H1 (cell line): ENCODE data around the gene WDR7. TPM values are rescaled to one million over a fixed set of nuclear protein-coding genes. Genes with fewer than 3 reads are reported as not detected.

ENCODE experiments used
- CTCF ChIP-seq, 3 experiments: IDR thresholded peaks; 1 replicate in 2 of 3; 2 replicates in 1 of 3; pipeline versions ENCODE4 v1.5.1 to v1.6.1; 2011; ENCODE audit warnings: low read length in 3 of 3, mild to moderate bottlenecking in 3 of 3, inconsistent platforms in 2 of 3, low read depth in 1 of 3, moderate library complexity in 1 of 3; ENCODE audit not compliant: insufficient read depth in 1 of 3; ENCODE audit errors: control extremely low read depth in 1 of 3
- EGR1 ChIP-seq: IDR thresholded peaks from 2 replicates; pipeline ENCODE4 v1.6.1; 2011; ENCODE audit warnings: low read depth, low read length, borderline replicate concordance
- EZH2 ChIP-seq: fragments of 200-600 bp; sonication (generic); IDR thresholded peaks from 2 replicates; pipeline ENCODE4 v1.7.1; 2012; ENCODE audit warnings: low read depth, mild to moderate bottlenecking, moderate library complexity, low read length, inconsistent platforms; ENCODE audit not compliant: severe bottlenecking
- POU5F1 ChIP-seq: IDR thresholded peaks from 2 replicates; pipeline ENCODE4 v1.6.1; 2011; ENCODE audit warnings: low read depth, mild to moderate bottlenecking, low read length, moderate library complexity
- RAD21 ChIP-seq, 2 experiments: IDR thresholded peaks in 1 of 2; conservative IDR thresholded peaks in 1 of 2; 2 replicates each; pipeline ENCODE4 v1.6.1; 2011; ENCODE audit warnings: low read depth in 2 of 2, low read length in 2 of 2, improper control_type of control experiment in 1 of 2, inconsistent platforms in 1 of 2, mild to moderate bottlenecking in 1 of 2, moderate library complexity in 1 of 2
- RXRA ChIP-seq: IDR thresholded peaks from 2 replicates; pipeline ENCODE4 v1.6.1; 2011; ENCODE audit warnings: low read depth, mild to moderate bottlenecking, low read length, moderate library complexity; ENCODE audit not compliant: insufficient read depth
- SRF ChIP-seq: IDR thresholded peaks from 2 replicates; pipeline ENCODE4 v1.6.1; 2011; ENCODE audit warnings: mild to moderate bottlenecking, low read depth, low read length, moderate library complexity
- polyA plus RNA-seq, 7 experiments: library from polyadenylated mRNA; depleted of rRNA in 3 of 7; stranded (reverse) in 5 of 7; unstranded in 2 of 7; fragments of >200 nt in 5 of 7; fragments of 200-250 nt in 2 of 7; gene quantifications; 1 replicate in 5 of 7; 2 replicates in 1 of 7; 4 replicates in 1 of 7; pipeline versions ENCODE4 v1.2.1 to v1.2.3, GENCODE V29; 2011 to 2013; ENCODE audit warnings: missing spikeins in 2 of 7, mixed read lengths in 2 of 7
- total RNA-seq: library from RNA; stranded (reverse); fragmentation: NEBNext Ultra II Directional; extraction: Animal tissue kit (Norgen Biotek cat#: 25700); gene quantifications from 2 replicates; pipeline ENCODE4 v1.2.1, GENCODE V29; 2021

Gene WDR7
- total and polyA plus RNA-seq, 2 of the 8 experiments (the other 6 are each of a cell fraction or from before 2014, with no cell fraction given): 5.5 to 15.2 TPM

DNA sequence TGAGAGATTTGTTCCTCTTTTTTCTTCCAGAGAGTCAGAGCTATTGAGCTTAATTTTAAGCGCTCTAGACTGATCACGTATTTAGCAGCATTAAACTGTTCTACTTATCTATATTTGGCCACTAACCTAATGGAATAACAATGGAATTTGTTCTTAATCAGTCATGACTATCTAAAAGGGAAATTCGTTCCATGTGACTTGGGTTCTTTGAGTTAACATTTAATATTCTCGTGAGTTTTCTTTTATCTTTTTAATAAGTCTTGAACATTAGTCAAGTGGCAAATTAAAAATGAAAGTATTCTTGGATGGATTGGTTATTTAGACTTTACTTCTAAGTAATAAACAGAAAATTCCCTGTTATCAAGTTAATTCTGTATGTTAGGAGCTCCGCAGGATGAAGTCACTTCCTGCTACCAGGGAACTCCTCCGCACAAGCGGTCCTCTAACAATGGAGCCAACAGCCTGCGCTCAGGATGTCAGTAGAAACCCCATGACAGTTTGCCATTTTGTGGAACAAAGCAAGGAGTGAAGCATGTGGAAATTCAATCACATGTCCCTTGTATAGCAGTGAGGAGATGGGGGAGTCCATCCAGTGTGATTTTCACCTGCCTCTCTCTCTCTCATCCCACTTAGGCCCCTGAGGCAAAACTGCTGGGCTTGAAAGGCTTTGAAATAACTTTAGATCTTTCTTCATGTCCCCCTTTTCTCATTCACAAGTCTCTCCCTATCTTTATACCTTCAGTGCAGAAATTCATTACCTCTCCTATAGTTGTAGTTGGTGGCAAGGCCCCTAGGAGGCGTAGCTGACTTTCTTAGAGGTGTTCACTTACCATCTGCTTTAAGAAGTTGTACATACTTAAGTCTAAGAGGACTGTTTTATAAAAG, 138.1 kb downstream of the WDR7 start (continued):
- TF ChIP-seq CTCF (IDR thresholded peaks at IDR 0.05; ENCODE audit: control extremely low read depth in 1 of 3, insufficient read depth in 1 of 3, low read depth in 1 of 3, low read length in 3 of 3) (peak in 2 of 3 experiments; percentile 65 to 80; a peak in 3 of 4 replicates), POU5F1 (no peak), EGR1 (no peak), EZH2 (no peak), RXRA (no peak), SRF (no peak), RAD21 (IDR thresholded peaks at IDR 0.05 in 1 of 2, conservative IDR thresholded peaks at IDR 0.05 in 1 of 2; ENCODE audit: low read depth in 2 of 2, low read length in 2 of 2) (peak; percentile 81 to 85)
